AG04450 (cell line): ENCODE measurements around the gene STK11IP. TPM values are rescaled to one million over a fixed set of nuclear protein-coding genes. Genes with fewer than 3 reads are reported as not detected.

Experiments
- CTCF ChIA-PET: fragments of 300-600, 350-600 bp; formaldehyde crosslinking; extraction: SDS; loops from one replicate; lab custom pipeline; 2022; ENCODE audit warnings: antibody characterized with exemption, inconsistent platforms; lab: Charles Lee
- POLR2A ChIA-PET: fragments of 350-600 bp; formaldehyde crosslinking; extraction: SDS; loops from one replicate; lab custom pipeline; 2021; ENCODE audit warnings: antibody characterized with exemption, inconsistent platforms; lab: Yijun Ruan, JAX
- DNase-seq: peaks from one replicate; pipeline ENCODE4 v3.0.0-alpha.2; 2011; ENCODE audit warnings: low read depth, low spot score
- H3K27ac ChIP-seq: one replicate; pipeline ENCODE4 v1.5.1; 2012; ENCODE audit warnings: low read depth, low read length, control low read depth
- H3K27me3 ChIP-seq: one replicate; pipeline ENCODE4 v1.6.0; 2012; ENCODE audit warnings: low read length; ENCODE audit not compliant: control insufficient read depth, insufficient read depth
- H3K4me3 ChIP-seq: 2 replicates; pipeline ENCODE4 v1.5.1; 2011; ENCODE audit warnings: mild to moderate bottlenecking, low read depth, low read length, control low read depth
- H3K9me3 ChIP-seq: 2 replicates; pipeline ENCODE4 v1.5.1; 2012; ENCODE audit warnings: low read length; ENCODE audit not compliant: control insufficient read depth, insufficient read depth
- CTCF ChIP-seq: IDR thresholded peaks from 2 replicates; pipeline ENCODE4 v1.5.1; 2011; ENCODE audit warnings: low read depth, low read length, control low read depth, inconsistent platforms
- polyA plus RNA-seq: library from polyadenylated mRNA; depleted of rRNA; stranded (reverse); fragments of >200 nt; gene quantifications from 2 replicates; pipeline ENCODE4 v1.2.3, GENCODE V29; 2011

STK11IP gene
- polyA plus RNA-seq, 1 experiment = 7.7 TPM

- peak overlapping the region; percentile 68 for H3K4me3 ChIP-seq
- peaks cover 4% of the 10 kb centered on the region; the same call in 1 of the 2 replicates for H3K9me3 ChIP-seq
- TF ChIP-seq CTCF = no peak
- ChIA-PET POLR2A (interaction anchor here (0.6 to 2.4 kb wide), 7 partner anchors 10 to 62 kb away, joined by 3 to 18 read pairs (median 8); partner anchors contain the start of genes CHPF, STK11IP and TMEM198), CTCF (interaction anchor here (0.5 to 4.6 kb wide), 6 partner anchors 10 to 119 kb away, joined by 3 to 35 read pairs (median 5); no protein-coding TSS in a partner anchor)
- H3K27ac ChIP-seq = no peak overlapping the region
- peaks cover 15% of the 10 kb centered on the region for H3K27me3 ChIP-seq
- no peak for DNase-seq
These were observed 26.7 kb upstream of the STK11IP start for GRCh38 chr2:219570924-219571310.

GRCh38 chr2:219571311-219572236 lies 26.1 kb upstream of the STK11IP start, which contains the start of gene OBSL1:
Gene OBSL1, minus strand, starts transcription at chr2:219571539. Its CDS starts 307 bp downstream, at chr2:219571232.
- Histone ChIP-seq H3K27me3 (peaks cover 22% of the 10 kb centered on the region), H3K9me3 (peaks cover 4% of the 10 kb centered on the region; the same call in 1 of the 2 replicates), H3K4me3 (peak within 1 kb of the TSS; percentile 68), H3K27ac (peak within 1 kb of the TSS; percentile 21)
- ChIA-PET CTCF (interaction anchor here (0.6 to 4.6 kb wide), 6 partner anchors 11 to 118 kb away, joined by 3 to 35 read pairs (median 6); no protein-coding TSS in a partner anchor), POLR2A (interaction anchor here (0.8 to 2.4 kb wide), 7 partner anchors 11 to 54 kb away, joined by 3 to 18 read pairs (median 8); partner anchors contain the start of genes CHPF, STK11IP and TMEM198)
- DNase-seq = no peak
- no peak for TF ChIP-seq CTCF

DNA sequence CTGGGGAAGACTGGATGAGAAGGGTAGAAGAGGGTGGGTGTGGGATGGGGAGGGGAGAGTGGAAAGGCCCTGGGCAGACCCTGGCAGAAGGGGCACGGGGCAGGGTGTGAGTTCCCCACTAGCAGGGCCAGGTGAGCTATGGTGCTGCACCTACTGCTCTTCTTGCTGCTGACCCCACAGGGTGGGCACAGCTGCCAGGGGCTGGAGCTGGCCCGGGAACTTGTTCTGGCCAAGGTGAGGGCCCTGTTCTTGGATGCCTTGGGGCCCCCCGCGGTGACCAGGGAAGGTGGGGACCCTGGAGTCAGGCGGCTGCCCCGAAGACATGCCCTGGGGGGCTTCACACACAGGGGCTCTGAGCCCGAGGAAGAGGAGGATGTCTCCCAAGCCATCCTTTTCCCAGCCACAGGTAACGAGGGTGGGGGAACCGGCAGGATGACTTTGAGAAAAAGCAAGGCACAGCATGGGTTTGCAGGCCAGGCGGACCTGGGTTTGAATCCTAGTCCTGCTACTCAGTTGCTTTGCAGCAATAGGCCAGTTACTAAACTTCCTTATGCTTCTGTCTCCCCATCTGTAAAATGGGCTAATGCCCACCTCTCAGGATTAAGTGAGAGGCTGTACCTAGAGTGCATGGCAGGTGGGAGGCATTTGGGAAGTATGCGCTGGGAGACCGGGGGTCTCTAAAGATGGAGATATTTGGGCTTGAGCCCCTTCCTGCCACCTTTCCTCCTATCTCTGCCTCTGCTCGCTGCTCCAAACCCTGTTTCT lies 25.2 kb upstream of the STK11IP start, which contains the start of gene INHA:
INHA (plus strand) TSS at position 74 of the 765 bp plus-strand sequence; CDS start at position 139, 65 bp downstream.
- H3K27ac ChIP-seq = peak within 1 kb of the TSS; percentile 21
- no peak for TF ChIP-seq CTCF

DNA sequence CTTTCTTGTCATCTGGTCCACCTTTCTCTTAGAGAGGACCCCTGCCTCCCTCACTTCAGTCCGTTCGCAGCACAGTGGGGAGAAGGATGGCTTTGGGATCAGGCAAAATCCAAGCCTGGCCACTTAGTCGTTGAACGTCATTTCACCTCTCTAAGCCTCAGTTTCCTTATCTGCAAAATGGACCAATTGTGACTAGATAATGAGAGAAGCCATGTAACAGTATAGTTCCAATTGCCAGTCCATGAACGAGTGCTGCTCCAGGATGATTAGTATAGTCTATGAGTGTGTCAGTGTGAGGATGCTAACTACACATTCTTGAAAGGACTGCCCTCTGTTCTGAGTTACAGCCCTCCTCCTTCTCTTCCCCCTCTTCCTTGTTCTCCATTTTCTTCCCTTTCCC lies 24.5 kb upstream of the STK11IP start:
- DNase-seq = no peak
- peaks cover 32% of the 10 kb centered on the region for H3K27me3 ChIP-seq
- no peak for TF ChIP-seq CTCF
- H3K9me3 ChIP-seq = no peaks in the 10 kb centered on the region
- CTCF ChIA-PET = interaction anchor here (0.6 to 1.1 kb wide), 3 partner anchors 24 to 352 kb away, joined by 4 to 5 read pairs (median 4); no protein-coding TSS in a partner anchor
- H3K4me3 ChIP-seq = no peak overlapping the region
- POLR2A ChIA-PET = interaction anchor here (0.7 kb wide), 1 partner anchor 37 kb away, joined by 4 read pairs; no protein-coding TSS in a partner anchor
- H3K27ac ChIP-seq = no peak overlapping the region

More for the DNA sequence above, 25.2 kb upstream of the STK11IP start, which contains the start of gene INHA:
- ChIA-PET CTCF (interaction anchor here (1.1 to 4.6 kb wide), 2 partner anchors 12 to 25 kb away, joined by 5 to 35 read pairs; no protein-coding TSS in a partner anchor), POLR2A (interaction anchor here (2.4 kb wide), 1 partner anchor 12 kb away, joined by 13 read pairs; no protein-coding TSS in a partner anchor)
- Histone ChIP-seq H3K9me3 (peaks cover 4% of the 10 kb centered on the region; the same call in 1 of the 2 replicates), H3K27me3 (peaks cover 28% of the 10 kb centered on the region), H3K4me3 (peak within 1 kb of the TSS; percentile 68)
- no peak for DNase-seq
